Measurements from ENCODE around the gene DPP7.
A peak's percentile ranks its signal among the peaks of the same experiment; 100 is the strongest.

Gene DPP7

DNA sequence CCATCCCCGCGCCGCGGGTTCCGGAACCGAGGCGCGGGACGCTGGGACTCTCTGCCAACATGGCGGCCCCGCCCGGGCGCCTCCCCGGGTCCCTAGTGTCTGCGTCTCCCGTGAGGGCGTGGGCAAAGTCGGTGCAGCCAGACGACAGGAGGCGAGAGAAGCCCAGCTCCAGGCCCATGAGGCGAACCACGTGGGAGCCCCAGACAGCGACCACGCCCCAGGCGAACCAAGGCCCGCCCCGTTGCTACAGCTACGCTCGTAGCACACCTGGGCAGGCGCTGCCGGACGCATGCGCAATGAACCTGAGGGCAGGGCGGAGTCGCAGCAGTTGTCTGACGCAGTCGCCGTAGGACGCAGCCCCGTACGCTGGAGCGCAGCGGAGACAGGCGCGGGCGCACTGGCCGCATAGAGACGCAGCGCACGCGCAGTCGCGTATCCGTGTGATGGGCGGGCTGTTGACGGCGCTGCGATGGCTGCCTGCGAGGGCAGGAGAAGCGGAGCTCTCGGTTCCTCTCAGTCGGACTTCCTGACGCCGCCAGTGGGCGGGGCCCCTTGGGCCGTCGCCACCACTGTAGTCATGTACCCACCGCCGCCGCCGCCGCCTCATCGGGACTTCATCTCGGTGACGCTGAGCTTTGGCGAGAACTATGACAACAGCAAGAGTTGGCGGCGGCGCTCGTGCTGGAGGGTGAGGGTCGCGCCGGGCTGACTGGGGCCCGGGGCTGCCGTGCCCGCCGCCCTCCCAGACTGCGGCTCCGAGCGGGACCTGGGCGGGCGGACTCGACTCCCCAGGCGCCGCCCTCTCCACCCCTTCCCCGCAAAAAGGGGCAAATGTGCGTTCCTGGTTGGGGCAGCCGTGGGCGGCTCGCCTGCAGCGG lies 27.8 kb downstream of the DPP7 start, which contains the start of gene MAN1B1:
Gene MAN1B1 (plus strand): TSS at position 455 of the 878 bp plus-strand sequence. CDS start 15 bp downstream, at position 470.
- DNase-seq = peak; percentile 99

DNA sequence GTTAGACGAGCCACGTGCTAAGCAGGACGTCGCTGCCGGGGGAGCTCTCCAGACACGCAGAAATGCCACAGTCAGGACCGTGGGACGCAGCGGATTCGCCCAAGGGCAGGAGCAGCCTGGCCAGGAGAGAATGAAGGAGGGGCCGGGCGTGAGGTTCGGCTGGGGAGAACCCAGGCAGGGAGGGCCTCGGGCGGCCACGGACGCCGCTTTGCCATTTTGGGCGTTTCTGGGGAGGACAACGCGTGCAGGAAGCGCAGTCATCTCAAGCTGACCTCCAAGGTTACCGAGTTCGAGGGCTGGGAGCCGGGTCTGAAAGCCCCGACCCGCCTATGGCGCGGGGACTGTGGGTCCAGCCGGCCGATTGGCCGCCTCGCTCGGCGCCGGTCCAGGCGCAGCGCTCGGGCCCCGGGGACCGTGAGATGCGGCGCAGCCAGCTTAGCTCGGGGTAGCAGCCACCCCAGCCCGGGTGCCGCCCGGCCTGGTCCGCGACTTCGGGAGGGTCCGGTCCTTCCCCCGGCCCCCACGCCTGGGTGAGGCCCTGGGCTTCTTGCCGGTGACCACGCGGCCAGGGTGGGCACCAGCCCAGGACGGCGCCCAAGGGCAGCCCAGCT lies 28.5 kb downstream of the DPP7 start:
- peak; percentile 45 to 49 (median 47) for DNase-seq

DNA sequence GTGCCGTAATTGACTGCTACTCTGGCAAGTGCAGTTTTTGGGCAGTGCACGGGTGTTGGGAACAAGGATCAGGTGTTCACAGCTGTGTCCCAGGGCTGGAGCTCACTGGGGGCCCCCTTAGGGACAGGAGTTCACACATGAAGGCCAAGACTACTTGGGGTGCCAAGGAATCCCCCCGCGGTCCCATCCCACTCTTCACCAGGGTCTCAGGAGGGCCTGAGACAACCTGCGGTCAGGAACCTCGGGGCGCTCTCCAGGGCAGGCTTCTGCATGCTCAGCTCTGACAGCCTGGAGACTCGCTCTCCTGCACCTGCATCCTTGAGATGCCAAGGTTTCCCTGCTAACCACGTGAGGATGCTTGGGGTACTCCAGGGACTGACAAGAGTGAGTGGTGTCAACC lies 30.0 kb downstream of the DPP7 start:
- DNase-seq = no peak

DNA sequence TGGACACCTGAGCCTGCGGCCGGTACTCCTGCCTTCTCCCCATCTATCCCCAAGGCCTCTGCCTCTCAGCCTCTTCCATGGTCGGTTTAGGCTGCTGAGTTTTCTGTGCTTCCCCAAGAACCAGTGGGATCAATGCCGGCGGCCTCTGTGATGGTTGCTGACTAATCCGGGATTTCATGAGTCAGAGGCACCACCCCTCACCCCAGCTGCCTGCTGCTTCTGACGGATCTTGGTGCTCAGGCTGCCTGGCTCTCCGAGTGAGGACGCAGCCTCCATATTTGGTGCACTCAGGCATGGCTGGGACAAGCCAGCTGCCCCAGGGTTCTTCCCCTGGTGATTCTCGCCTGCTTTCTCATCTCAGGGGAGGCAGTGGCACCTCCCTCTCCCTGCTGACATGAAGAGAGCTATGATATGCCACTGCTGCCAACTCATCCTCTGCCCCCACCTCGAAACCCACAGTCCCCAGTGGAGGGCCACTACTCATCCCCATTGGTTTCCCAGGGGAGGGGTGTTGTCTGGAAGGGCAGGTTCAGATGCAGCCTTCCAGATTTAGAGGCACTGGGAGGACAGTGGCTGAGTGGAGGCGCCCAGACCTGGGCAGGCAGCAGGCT lies 31.0 kb downstream of the DPP7 start:
- peak; percentile 86 to 91 (median 88) for DNase-seq

DNA sequence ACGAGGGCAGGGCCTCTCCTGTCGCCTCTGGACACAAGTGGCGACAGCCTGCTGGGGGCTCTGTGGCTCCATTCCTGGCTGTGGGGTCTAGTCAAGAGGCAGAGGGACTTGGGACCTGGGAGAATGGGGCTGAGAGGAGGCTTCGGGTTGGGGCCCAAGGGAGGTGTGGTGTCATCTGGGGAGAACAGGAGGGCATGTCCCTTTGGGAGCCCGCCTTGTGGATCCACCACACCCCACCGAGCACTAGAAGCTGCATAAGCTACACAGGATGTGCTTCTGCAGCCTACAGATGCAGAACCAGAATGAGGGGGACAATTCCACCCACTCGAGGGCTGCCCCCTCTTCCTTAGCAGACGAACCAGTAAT lies 31.6 kb downstream of the DPP7 start:
- DNase-seq = no peak

DNA sequence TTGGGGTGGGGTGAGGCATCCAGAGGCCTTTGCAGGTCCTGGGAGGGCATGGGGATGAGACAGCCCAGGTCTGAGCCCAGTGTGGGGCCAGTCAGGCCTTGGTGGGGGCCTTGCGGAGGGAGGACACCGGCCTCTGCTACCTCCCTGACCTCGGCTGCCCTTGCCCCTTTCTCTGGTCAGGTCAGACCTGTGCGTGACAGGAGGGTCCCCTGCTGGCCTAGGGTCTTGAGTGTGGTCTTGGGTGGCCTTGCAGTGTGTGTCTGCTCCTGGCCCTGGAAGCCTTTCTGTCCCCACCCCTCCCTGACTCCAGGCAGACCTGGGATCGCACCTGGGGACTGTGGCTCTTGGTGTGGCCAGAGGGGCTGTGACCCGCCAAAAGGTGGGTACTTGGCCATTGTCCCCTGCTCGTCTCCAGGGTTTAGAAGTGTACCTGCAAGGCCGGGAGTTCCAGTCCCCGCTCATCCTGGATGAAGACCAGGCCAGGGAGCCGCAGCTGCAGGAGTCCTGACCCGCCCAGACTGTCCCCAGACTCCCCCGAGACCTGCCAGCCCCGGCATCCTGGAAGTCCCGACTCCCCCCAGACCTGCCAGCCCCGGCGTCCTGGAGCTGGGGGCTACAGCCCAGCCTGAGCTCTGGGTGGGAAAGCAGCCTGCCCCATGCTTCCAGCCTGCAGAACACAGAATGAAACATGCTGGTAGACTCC lies 32.2 kb downstream of the DPP7 start:
- DNase-seq = no peak

DNA sequence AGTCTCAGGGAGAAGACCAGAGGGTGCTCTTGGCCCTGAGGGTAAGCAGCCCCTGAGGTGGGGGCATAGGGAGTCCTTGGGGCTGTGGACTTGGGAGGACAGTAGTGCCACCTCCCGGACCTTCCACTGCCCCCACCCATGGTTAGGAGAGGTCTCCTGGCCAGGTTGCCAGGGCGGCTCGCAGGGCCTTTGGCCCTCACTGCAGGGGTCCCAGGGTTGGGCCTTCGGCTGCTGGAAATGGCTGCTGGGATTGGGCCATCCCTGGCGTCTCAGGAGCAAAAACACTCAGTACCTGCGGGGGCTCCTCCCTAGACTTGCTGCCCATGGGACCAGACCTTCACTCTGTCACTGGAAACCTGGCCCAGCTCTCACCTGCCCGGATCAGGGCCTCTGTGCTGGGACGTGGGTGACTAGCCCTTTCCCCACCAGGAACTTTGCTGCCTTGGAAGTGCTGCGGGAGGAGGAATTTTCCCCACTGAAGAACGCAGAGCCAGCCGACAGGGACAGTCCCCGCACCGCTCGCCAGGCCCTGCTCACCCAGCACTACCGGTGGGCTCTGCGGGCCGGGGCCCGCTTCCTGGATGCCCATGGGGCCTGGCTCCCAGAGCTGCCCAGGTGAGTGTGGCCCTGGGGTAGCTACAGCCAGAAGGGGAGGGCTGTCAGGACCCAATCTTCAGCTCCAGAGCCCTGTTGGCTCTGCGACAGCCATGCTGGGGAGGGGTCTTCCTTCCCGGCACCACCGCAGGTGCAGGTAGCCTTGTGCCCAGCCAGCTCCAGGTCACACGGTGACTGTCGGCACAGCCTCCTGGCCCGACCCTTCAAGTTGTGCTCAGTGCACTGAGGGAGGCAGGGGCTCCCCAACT lies 34.0 kb downstream of the DPP7 start:
- no peak for DNase-seq

DNA sequence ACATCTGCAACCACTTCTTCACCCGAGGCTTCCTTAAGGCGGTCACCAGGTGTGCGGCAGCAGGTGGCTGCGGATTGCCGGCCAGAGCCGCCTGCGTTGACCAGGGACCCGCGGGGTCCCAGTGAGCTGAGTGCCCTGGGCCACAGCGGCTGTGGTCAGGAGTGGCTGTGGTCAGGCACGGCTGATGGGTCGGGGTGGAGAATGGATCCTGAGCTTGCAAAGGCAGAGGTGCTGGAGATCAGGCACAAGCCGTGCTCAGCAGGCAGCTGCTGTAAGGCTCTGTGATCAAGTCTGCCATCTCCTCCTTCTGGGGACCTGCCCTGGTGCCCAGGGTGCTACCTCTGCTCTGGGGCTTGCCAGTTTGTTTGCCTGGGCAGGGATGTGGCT lies 35.1 kb downstream of the DPP7 start:
- no peak for DNase-seq

DNA sequence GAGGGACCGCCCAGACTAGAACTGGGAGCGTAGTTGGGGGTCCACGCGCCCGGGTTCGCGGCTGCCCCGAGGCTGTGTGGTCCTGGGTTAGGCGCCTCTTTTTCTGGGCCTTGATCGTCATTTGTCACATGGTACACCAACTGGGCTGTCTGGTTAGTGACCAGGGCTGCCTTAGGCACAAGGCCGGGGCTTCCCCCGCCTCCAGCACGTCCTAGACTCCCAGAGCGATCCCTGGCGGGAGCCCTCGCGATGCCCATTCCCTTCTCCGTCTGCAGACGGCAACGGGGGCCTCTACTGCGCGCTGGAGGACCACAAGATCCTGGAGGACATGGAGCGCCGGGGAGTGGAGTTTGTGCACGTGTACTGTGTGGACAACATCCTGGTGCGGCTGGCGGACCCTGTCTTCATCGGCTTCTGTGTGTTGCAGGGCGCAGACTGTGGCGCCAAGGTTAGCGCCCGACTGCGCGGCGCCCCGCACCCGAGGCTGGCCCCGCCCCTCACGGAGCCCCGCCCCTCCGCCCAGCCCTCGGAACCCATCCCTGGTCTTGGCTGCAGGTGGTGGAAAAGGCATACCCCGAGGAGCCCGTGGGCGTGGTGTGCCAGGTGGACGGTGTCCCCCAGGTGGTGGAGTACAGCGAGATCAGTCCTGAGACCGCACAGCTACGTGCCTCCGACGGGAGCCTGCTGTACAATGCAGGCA lies 35.7 kb downstream of the DPP7 start:
- peak in 1 of 3 donors; percentile 38 for DNase-seq

DNA sequence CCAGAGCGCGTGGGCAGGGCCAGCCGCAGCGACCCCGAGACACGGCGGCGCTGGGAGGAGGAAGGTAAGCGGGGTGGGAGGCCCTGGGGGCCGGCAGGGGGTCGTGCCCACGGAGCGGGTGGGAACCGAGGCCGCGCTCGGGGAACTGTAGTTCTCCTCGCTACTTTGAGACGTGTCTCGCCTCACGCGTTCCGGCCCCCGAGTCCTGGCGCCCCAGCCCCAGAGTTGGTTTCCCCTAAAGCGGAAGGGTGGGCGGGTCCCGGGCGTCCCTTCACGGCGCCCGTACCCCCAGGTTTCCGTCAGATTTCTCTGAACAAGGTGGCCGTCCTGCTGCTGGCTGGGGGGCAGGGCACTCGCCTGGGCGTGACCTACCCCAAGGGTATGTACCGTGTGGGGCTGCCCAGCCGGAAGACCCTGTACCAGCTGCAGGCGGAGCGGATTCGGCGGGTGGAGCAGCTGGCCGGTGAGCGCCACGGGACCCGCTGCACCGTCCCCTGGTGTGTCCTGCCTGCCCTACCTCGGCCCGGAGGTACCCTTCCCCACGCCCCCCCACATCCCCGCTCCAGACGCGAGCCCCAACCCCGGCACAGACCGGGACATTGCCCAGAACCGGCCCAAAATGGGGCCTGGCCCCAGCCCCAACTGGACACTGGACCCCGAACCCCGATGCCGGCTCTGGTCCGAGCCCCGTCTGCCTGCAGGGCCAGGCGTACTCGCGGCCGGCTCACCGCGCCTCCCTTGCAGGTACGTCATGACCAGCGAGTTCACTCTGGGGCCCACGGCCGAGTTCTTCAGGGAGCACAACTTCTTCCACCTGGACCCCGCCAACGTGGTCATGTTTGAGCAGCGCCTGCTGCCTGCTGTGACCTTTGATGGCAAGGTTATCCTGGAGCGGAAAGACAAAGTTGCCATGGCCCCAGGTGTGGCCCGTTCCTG lies 36.5 kb downstream of the DPP7 start:
- DNase-seq = peak in 1 of 3 donors; percentile 53

DNA sequence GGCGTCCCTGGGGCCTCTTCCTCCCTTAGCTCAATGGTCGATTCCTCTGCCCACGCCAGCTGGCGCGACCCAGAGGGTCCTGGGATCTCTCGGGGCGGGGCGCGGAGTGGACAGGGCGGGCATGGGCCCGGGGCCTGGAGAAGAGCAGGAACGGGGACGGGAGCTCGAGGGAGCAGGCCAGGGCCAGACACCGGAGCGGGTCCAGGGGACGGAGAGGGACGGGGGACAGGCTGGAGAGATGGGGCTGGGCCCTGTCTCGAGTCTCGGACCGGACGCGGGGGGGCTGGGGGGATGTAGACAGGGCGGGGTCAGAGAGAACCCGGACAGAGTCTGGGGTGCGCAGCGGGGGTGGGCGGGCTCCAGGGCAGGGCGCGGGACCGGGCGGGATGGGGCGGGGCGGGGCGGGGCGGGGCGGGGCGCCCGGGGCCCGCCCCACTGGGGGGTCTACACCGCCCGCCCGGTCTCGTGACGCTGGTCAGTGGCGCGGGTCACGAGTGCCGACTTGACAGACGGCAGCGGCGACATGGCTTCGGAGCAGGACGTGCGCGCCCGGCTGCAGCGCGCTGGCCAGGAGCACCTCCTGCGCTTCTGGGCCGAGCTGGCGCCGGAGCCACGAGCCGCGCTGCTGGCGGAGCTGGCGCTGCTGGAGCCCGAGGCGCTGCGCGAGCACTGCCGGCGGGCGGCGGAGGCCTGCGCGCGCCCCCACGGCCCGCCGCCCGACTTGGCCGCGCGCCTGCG lies 37.4 kb downstream of the DPP7 start, which contains the start of gene UAP1L1:
Gene UAP1L1 (plus strand): TSS at position 508 of the 738 bp plus-strand sequence. CDS start 16 bp downstream, at position 524.
- peak; percentile 64 to 83 (median 76) for DNase-seq

DNA sequence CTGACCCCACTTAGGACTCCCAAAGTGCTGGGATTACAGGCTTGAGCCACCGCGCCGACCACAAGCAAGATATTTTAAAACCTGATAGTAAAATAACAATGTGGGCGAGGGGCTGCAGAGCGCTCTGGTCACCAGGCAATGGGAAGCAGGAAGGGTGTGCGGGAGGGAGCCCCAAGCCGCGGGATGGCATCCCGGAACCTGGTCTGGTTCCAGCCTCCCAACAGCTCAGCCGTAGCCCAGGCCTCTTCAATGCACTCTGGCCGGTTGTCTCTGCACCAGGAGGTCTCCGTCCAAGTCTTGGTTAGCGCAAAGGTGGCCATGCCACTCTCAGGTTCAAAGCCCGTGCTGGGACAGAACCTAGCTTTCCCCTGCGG lies 37.9 kb downstream of the DPP7 start:
- DNase-seq = no peak

DNA sequence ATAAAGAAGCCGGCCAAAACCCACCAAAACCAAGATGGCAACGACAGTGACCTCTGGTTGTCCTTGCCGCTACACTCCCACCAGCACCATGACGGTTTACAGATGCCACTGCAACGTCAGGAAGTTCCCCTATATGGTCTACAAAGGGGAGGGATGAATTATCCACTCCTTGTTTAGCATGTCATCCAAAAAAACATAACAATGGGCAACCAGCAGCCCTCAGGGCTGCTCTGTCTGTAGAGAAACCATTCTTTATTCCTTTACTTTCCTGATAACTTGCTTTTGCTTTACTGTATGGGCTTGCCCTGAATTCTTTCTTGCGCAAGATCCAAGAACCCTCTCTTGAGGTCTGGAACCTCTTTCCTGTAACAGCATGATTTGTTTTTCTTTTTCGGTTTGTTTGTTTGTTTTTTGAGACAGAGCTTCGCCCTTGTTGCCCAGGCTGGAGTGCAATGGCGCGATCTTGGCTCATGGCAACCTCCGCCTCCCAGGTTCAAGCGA lies 39.2 kb downstream of the DPP7 start:
- peak; percentile 40 to 53 (median 51) for DNase-seq

DNA sequence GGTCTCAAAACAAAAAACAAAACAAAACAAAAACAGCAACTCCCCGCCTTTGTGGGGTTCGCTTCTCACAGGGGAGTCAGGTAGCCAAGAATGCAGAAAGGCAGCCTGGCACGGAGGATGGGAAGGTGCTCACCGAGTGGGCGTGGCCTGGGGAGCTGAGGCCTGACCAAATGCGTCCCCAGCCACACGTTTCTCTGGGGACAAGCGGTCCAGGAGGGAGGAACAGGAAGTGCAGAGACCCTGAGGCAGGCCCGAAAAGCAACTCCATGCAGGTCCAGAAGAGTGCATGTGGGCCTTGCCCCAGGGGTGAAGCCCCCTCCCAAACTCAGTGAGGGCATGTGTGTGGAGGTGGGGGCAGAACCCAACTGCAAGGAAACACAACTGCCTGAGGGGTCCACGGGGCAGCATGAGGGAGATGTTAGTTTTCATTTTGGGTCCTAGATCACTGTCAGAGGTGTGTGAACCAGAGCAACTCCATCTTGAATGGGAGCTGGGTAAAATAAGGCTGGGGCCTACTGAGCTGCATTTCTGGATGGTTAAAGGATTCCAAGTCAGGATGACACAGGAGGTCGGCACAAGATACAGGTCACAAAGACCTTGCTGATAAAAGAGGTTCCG lies 39.8 kb downstream of the DPP7 start:
- no peak for DNase-seq

DNA sequence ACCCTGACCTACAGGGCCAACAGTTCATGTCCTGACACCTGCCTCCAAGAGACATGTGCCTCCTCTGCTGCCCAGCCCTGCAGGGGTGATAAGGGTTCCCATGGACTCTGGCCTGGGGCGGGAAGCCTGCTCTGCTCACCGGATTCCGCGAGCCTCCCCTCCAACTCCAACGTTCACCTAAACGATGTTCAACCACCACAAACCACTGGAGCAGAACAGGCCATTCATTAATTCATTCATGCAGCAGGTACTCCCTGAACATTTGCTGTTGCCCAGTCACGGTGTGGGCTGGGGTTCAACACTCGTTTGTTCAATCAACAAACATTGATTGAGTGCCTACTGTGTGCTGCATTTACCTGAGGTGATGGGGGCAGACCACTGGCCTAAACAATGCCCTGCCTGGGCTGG lies 40.5 kb downstream of the DPP7 start:
- DNase-seq = no peak

DNA sequence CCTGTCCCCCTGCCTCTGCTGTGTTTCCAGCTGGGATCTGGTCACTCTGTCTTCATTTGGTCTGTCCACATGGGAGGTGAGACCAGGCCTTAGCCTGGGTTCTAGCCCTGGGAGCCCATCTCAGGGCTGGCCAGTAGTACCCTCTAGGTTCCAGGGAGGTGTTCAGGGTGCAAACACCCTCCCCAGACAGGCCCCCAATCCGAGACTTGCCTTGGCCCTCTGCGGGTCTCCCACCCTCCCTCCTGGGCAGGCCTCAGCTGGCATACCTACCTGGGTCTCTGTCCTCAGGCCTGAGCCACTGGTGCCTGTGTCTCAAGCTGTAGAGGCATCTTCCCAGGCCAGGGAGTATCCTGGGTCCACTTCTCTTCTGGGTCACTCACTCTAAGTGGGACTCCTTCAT lies 43.3 kb downstream of the DPP7 start:
- no peak for DNase-seq

DNA sequence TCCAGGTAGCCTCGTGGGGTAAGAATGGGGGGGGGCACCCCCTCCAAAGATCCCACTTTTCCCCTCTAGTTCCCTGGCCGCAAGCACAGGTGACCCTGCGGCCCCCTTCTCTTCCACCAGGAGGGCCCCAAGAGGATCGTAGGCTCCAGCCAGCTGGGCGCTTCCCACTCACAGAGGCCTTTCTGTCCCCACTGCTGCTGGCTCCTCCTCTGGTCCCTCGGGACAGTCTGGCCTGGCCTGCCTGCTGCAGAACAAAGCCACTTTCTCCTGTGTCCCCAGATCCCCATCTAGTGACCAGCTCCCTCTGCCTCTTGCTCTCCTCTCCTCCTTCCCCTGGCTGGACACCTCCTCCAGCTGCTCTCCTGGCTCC lies 43.6 kb downstream of the DPP7 start:
- DNase-seq = peak in 1 of 3 donors; percentile 49

DNA sequence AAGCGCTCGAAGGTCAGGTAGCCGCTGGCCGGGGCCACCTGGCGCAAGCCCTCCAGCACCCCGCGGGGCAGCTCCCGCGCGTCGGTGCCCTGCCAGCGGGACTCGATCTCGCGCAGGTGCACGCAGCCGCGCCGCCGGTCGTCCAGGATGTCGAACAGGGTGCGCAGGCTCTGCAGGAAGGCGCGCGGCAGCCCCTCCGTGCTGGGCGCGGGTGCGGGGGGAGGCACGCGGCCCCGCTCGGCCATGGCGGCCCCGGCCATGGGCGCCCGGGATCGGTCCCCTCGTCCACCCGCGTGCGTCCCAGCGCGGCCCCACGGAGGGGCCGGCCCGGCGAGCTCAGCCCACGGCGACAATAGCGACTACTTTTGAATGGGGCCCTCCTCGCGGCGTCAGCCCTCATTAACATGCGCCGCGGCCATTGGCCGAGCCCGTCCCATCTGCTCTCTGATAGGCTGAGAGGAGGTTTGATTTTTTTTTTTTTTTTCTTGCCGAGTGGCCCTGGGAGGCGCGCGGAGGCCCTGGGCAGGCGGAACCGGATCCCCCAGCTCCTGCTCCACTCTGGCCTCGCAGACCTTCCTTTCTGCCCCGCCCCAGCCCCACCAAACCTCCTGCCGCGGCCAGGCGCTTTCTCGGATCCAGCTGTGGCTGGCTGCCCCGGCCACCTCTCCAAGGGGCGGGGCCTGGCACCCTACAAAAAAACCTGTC lies 44.2 kb downstream of the DPP7 start, which contains the start of gene SAPCD2:
Gene SAPCD2 (minus strand): TSS at position 357 of the 705 bp plus-strand sequence. CDS start 97 bp downstream, at position 260.
- DNase-seq = peak; percentile 95
